Fibroblast of skin of right biceps (primary cell): ENCODE data around the gene EPN1.

Experiments
- DNase-seq: peaks from one replicate; pipeline ENCODE4 v3.0.0-alpha.2; 2013

Gene EPN1

GRCh38 chr19:55661826-55662225 is 13.2 kb upstream of the EPN1 start:
- no peak for DNase-seq

- no peak for DNase-seq
These were observed 11.0 kb upstream of the EPN1 start for GRCh38 chr19:55663846-55664536.

DNA sequence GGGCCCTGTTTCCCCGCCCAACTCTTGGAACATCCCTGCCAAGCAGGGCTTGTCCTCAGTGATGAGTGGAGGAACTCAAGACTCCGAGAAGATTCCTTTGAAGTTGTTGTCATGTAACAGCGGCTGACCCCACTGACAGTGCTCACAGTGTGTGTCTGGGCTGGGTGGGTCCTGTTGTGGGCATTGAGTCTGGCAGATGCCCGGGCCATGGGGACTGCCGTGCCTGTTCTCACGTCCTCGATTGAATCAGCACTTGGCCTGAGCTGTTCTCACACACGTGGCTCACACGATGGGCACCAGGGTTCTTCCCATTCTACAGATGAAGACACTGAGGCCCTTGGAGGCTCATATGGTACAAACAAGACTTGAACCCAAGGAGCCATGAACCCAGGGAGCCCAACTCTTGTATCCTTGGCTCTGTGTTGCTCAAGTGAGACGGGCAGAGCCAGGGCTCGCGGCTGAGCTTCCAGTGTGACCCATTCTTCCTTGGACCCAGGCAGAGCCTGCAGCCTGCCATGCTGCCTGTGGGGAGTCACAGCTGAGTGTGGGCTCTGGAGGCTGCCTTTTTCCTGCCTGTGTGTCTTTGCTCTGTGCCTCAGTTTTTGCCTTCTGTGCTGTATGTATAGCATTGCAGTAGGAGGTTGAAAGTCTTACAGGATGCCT is 8.6 kb upstream of the EPN1 start:
- DNase-seq = no peak

GRCh38 chr19:55667006-55667381 is 8.0 kb upstream of the EPN1 start:
- DNase-seq = no peak

DNA sequence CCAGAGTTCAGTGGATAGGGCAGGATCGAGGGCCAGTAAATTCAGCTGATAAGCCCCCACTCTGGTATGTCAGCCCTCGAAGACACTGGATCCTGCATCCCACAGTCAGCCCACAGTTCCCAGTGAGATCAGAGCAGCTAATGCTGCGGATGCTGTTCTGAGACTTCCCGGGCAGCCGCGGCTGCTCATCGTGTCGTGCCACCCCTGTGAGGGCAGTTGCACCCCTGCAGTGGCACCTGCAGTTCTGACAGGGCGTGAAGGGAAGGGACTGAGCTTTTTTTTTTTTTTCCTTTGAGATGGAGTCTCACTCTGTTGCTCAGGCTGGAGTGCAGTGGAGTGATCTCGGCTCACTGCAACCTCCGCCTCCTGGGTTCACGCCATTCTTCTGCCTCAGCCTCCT is 7.5 kb upstream of the EPN1 start:
- DNase-seq = no peak

GRCh38 chr19:55667958-55668357 is 7.1 kb upstream of the EPN1 start:
- DNase-seq = no peak

DNA sequence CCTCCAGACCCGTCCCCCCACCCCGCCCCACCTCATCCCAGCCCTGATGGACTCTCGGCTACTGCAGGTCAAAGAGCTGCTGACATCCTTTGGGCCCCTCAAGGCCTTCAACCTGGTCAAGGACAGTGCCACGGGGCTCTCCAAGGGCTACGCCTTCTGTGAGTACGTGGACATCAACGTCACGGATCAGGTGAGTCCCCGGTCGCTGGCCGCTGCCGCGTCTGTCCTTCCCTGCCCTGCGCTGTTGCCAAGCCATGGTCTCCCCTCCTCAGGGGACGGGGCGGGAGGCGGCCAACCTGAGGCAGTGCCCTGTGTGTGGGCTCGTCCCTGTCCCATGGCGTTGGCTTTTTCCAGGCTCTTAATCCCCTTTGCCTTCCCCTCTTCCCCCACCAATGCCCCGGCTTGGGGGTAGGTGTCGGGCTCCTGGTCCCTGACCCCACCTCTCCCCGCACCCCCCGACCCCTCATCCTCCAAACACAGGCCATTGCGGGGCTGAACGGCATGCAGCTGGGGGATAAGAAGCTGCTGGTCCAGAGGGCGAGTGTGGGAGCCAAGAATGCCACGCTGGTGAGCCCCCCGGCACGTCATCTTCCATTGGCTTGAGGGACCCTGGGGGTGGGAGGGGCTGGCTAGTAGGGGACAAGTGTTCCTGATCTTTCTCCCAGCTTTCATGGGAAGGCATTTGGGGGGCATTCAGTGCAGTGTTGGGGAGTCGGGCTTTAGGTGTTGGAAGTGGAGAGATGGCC is 6.2 kb upstream of the EPN1 start:
- DNase-seq = no peak

GRCh38 chr19:55669418-55670279 is 5.4 kb upstream of the EPN1 start:
- no peak for DNase-seq

DNA sequence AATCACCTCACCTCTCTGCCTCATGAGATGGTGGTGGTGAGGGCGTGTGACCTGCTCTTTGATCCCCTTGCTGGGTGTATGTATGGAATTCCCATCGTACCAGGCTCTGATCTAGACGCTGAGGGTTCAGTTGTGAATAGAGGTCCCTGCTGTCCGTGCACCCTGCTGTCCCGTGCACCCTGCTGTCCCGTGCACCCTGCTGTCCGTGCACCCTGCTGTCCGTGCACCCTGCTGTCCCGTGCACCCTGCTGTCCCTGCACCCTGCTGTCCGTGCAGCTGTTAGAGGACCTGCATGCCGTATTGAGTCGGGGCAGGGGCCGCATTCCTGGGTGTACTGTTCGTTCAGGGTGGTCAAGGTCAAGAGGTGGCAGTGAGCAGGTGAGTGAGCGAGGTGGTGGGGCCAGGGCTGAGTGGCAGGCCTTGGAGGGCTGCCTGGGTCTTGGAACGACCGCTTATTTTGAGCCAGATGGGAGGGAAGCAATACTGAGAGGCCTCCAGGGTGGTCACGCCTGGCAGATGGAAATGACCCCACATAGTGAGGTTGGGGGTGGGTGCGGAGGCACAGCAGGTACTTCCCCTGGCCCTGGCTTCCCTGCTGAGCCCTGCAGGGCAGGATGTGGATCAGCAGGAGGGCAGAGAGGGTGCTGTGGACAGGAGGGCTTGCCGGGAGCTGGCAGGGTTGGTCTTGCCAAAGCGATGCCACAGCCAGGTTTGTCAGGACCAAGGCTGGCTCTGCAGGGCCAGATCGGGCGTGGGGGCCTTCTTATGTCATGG is 4.6 kb upstream of the EPN1 start:
- no peak for DNase-seq

GRCh38 chr19:55671054-55671378 is 4.0 kb upstream of the EPN1 start:
- no peak for DNase-seq

DNA sequence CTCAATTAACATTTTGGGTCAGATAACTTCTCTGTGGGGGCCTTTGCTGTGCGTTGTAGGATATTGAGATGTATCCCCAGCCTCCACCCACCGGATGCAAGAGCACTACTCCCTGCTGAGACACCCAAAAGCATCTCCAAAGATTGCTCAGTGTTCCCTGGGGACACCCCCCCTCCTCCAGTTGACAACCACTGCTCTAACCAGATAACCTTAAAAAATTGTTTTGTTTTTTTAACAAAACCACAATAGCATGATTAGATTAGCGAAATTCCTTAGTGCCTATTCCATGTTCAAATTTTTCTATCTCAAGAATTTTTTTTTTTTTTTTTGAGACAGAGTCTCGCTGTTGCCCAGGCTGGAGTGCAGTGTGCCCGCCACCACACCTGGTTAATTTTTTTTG is 2.6 kb upstream of the EPN1 start:
- DNase-seq = peak; percentile 60

- DNase-seq = no peak
These were observed 1.6 kb upstream of the EPN1 start for GRCh38 chr19:55673465-55673864.

GRCh38 chr19:55673889-55674288 is 1.1 kb upstream of the EPN1 start:
- DNase-seq = no peak

DNA sequence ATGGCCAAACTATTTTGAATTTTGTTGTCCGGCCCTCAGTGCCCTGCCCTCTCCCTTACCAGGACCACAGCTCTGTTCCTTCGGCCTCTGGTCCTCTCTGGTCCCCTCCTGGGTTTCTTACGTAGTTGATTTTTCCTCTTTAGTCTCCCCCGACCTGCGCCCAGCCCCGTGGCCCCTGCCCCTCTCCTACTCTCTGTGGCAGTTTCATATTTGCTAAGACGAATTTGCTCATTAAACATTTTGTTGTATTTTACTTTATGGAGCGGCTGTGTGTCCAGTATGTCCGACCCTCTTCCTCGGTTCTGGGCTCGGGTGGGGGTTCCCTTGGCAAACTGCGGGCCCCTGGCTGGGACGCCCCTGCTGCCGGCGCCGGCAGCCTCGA is 576 bp upstream of the EPN1 start:
- no peak for DNase-seq

- DNase-seq = no peak
These were observed 782 bp downstream of the EPN1 start for GRCh38 chr19:55675661-55676354.

DNA sequence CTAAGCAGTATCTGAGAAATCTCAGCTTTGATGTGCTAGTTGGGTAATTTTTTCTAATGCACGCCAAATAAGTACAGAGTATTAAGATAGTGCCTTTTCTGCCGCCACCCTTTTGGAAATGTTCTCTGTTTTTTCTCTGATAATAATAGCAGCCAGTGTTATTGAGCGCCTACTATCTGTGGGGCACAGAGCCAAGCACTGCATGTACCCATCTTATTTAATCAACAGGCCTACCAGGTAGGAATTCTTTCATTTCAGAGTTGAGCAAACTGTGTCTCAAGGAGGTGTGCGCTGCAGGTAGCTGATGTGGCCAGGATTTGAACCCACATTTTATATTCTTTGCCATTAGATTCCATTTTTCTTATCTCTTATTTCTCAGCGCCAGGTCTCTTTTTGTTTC is 1.4 kb downstream of the EPN1 start:
- DNase-seq = no peak

GRCh38 chr19:55676889-55677505 is 2.0 kb downstream of the EPN1 start:
- DNase-seq = no peak

GRCh38 chr19:55677572-55678028 is 2.6 kb downstream of the EPN1 start:
- no peak for DNase-seq

DNA sequence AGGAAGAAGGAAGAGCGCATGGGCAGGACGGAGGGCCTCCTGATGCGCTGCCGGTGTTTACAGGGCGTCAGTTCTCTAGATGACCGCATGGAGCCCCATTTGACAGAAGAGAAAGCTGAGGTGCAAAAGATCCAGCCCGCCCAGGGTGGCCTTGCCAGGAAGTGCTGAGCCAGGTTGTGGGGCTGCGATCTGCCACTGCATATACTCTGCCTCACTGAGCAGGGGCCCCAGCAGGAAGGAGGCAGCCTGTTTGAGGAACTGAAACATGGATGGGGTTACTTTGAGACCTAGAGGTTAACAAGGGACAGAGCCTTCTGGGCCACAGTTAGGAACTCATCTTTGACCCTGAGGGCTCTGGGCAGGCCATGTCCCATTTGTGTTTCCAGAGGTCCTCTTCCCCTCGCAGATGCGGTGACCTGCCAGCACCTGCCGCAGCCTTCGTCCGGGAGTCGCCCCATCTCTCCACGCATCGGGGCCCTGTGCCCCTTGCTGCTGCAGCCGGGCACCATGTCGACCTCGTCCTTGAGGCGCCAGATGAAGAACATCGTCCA is 3.2 kb downstream of the EPN1 start:
- DNase-seq = no peak

GRCh38 chr19:55679343-55680257 is 4.6 kb downstream of the EPN1 start:
- peak; percentile 32 for DNase-seq
